Heart left ventricle (tissue), 16 donors: ENCODE results near the gene PABPC1L. TPM values are rescaled to one million over a fixed set of nuclear protein-coding genes. Genes with fewer than 3 reads are reported as not detected.

Source experiments
- ATAC-seq, 4 donors: fragments of 200-7000 bp; cut with Tn5 transposase; one replicate each; pipeline ENCODE4 v1.9.1; 2020 to 2022; ENCODE audit warnings: moderate library complexity in 4 of 4, mild to moderate bottlenecking in 3 of 4, moderate number of reproducible peaks in 1 of 4
- DNase-seq, 5 donors: peaks; one replicate each; pipeline ENCODE4 v3.0.0-alpha.2; 2020
- H3K27ac ChIP-seq, 12 donors: fragments of 200-600 bp; sonication (generic) in 4 of 12; one replicate each; pipeline versions ENCODE4 v1.5.0 to v1.8.0; 2016 to 2022; ENCODE audit warnings: mild to moderate bottlenecking in 2 of 12
- H3K27me3 ChIP-seq, 9 donors: fragments of 200-600 bp; sonication (generic) in 2 of 9; one replicate each; pipeline versions ENCODE4 v1.5.1 to v1.8.0; 2016 to 2022; ENCODE audit warnings: mild to moderate bottlenecking in 3 of 9
- H3K36me3 ChIP-seq, 9 donors: fragments of 200-600 bp; sonication (generic) in 2 of 9; one replicate each; pipeline versions ENCODE4 v1.5.0 to v1.8.0; 2018 to 2022; ENCODE audit warnings: mild to moderate bottlenecking in 2 of 9
- H3K4me1 ChIP-seq, 12 donors: fragments of 200-600 bp; sonication (generic) in 4 of 12; one replicate each; pipeline versions ENCODE4 v1.5.0 to v1.8.0; 2016 to 2022; ENCODE audit warnings: mild to moderate bottlenecking in 3 of 12
- H3K4me3 ChIP-seq, 12 donors: fragments of 200-600 bp; sonication (generic) in 4 of 12; one replicate each; pipeline versions ENCODE4 v1.5.0 to v1.8.0; 2017 to 2022; ENCODE audit warnings: mild to moderate bottlenecking in 9 of 12, moderate library complexity in 4 of 12
- H3K9me3 ChIP-seq, 12 donors: fragments of 200-600 bp; sonication (generic) in 4 of 12; one replicate each; pipeline versions ENCODE4 v1.5.0 to v1.8.0; 2016 to 2022; ENCODE audit warnings: mild to moderate bottlenecking in 1 of 12
- POLR2A ChIP-seq, 2 donors: fragments of 450-650 bp; IDR thresholded peaks; one replicate each; pipeline ENCODE4 v1.6.1; 2017; ENCODE audit warnings: antibody characterized with exemption in 2 of 2, mild to moderate bottlenecking in 2 of 2, moderate library complexity in 2 of 2
- WGBS, 4 donors: extraction: QIAGEN DNeasy Blood & Tissue Kit in 2 of 4; methylation state at CpG; one replicate each; pipeline versions ENCODE4 v1.1.5 to v1.1.7; 2013 to 2018; 5-methylcytosine and 5-hydroxymethylcytosine counted together
- intact Hi-C, 10 donors: fragments of 100-400 bp; cut with DNase I; formaldehyde crosslinking; loops; one replicate each; pipeline versions ENCODE4 v1.11.1 to v1.14.2; 2022
- polyA plus RNA-seq, 2 donors: library from polyadenylated mRNA; stranded (reverse); fragments of 200-250 nt; gene quantifications; one replicate each; pipeline ENCODE4 v1.2.3, GENCODE V29; 2013
- total RNA-seq, 9 donors: library from RNA; depleted of rRNA in 2 of 9; stranded (reverse); fragments of >200 nt in 2 of 9; fragmentation: NEBNext Ultra II Directional in 3 of 9; extraction: Animal tissue kit (Norgen Biotek cat#: 25700) in 3 of 9; gene quantifications; one replicate each; pipeline versions ENCODE4 v1.1.0 to v1.2.4, GENCODE V29; 2016 to 2023
- TF ChIP-seq, protein P1 (sequence below), 12 donors: fragments of 200-600 bp; sonication (generic) in 4 of 12; IDR thresholded peaks; one replicate each; pipeline versions ENCODE4 v1.5.0 to v1.8.0; 2018 to 2022; ENCODE audit warnings: antibody characterized with exemption in 12 of 12, mild to moderate bottlenecking in 5 of 12
- donor health status: ischemic (EF 13 %, LVEDD 7.1; RV severe dilation, severe dysfunction).
- donor health status: healthy with polysubstance abuse.
- donor health status: DM: no; HTN: yes; CAD: no.
- donor health status: DM: no; HTN: no; CAD: no.
- donor health status: ischemic (EF 25% LVEDD 6.9; RV normal size, moderate dysfunction).
- donor health status: ischemic (EF 25% LVEDD 5.7; RV mildly dilated, moderate dysfunction).
- donor health status: healthy.
- donor health status: DM: yes; HTN: yes; CAD: no.
- donor health status: ischemic (EF 35%, LVEDD 5.7; RV mildly dilated, moderate dysfunction).
- donor health status: nonischemic (EF 11% LVEDD 7.7; RV severe dilation, severe dysfunction).
- donor health status: DM: yes; HTN: yes; CAD: no.
- donor health status: PGD.
- donor health status: ischemic (EF 29% LVEDD 5.4; RV normal size, mild dysfunction).
- donor health status: nonischemic (EF 23%, LVEDD 6.1; RV moderate dilation, normal function).

Gene PABPC1L
- total and polyA plus RNA-seq, 11 donors = 0.58 to 5.9 (median 2.4) TPM

DNA sequence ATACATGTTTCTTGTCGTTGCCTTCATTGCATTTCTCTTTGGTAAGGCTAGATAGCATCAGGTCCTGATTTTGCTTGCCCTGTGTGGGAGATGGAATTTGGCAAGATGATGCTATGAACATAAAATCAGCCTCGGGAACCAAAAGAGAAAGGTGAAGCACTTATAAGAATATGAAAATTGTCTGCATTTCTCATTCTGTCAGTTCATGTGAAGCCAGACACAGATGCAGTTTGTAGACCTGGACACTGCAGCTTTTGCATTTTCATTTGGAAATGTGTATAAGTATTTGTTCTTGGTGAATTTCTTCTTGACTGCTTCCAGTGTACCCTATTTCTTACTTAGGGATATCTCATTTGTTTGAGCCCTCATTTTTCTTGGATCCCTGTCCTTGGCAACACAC lies 23.0 kb upstream of the PABPC1L start:
- no peak for ATAC-seq
- H3K27ac ChIP-seq = peak overlapping the region in 8 of 12 donors; percentile 95 to 100 (median 98)
- H3K9me3 ChIP-seq = no peaks in the 10 kb centered on the region
- peaks cover 11 to 66% (median 49%) of the 10 kb centered on the region in 12 donors for H3K4me1 ChIP-seq
- intact Hi-C loops = loop anchor here in 3 of 10 donors (5.0 to 10.0 kb wide), 3 partner anchors 75 to 342 kb away; partner anchors contain the start of genes STK4 (in 2 of the 3) and TOMM34 (in 1 of the 3)
- WGBS, 4 donors = 0 to 7% (median 0%) methylated on average over 2 of the region's 2 CpGs
- no peak for TF ChIP-seq POLR2A (IDR thresholded peaks at IDR 0.05)
- TF ChIP-seq, protein P1, sequence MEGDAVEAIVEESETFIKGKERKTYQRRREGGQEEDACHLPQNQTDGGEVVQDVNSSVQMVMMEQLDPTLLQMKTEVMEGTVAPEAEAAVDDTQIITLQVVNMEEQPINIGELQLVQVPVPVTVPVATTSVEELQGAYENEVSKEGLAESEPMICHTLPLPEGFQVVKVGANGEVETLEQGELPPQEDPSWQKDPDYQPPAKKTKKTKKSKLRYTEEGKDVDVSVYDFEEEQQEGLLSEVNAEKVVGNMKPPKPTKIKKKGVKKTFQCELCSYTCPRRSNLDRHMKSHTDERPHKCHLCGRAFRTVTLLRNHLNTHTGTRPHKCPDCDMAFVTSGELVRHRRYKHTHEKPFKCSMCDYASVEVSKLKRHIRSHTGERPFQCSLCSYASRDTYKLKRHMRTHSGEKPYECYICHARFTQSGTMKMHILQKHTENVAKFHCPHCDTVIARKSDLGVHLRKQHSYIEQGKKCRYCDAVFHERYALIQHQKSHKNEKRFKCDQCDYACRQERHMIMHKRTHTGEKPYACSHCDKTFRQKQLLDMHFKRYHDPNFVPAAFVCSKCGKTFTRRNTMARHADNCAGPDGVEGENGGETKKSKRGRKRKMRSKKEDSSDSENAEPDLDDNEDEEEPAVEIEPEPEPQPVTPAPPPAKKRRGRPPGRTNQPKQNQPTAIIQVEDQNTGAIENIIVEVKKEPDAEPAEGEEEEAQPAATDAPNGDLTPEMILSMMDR (IDR thresholded peaks at IDR 0.05) = no peak
- H3K4me3 ChIP-seq = peak overlapping the region in 11 of 12 donors; percentile 77 to 99 (median 95)
- DNase-seq = no peak
- peaks cover 0 to 21% (median 5%) of the 10 kb centered on the region in 9 donors for H3K36me3 ChIP-seq
- no peaks in the 10 kb centered on the region for H3K27me3 ChIP-seq

DNA sequence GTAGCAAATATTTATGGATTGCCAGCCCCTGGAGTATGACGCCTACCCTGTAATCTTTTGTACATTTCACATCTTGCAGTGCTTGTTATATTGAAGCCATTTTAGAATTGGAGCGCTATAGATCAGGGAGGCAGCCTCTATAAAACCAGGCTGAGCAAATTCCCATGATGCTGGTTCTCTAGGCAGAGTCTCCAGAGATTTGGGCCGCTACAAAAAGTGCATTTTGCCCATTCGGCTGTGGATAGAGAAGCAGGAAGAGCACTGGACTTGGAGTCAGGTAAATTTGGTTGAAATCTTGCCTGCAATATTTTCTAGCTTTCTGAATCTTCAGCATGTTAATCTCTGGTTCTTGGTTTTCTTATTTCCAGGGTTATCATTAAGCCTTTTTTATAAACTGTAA lies 22.4 kb upstream of the PABPC1L start:
- peaks cover 11 to 71% (median 53%) of the 10 kb centered on the region in 12 donors for H3K4me1 ChIP-seq
- DNase-seq = no peak
- 38 to 68% (median 50%) methylated on average over 4 of the region's 4 CpGs for WGBS, 4 donors
- peak overlapping the region in 8 of 12 donors; percentile 81 to 99 (median 96) for H3K4me3 ChIP-seq
- intact Hi-C loops = loop anchor here in 3 of 10 donors (5.0 to 10.0 kb wide), 3 partner anchors 75 to 343 kb away; partner anchors contain the start of genes STK4 (in 2 of the 3) and TOMM34 (in 1 of the 3)
- ATAC-seq = no peak
- no peaks in the 10 kb centered on the region for H3K9me3 ChIP-seq
- no peaks in the 10 kb centered on the region for H3K27me3 ChIP-seq
- peak overlapping the region in 1 of 12 donors; percentile 99 for H3K27ac ChIP-seq
- TF ChIP-seq, protein P1 (IDR thresholded peaks at IDR 0.05) = no peak
- TF ChIP-seq POLR2A (IDR thresholded peaks at IDR 0.05) = no peak
- peaks cover 0 to 21% (median 7%) of the 10 kb centered on the region in 9 donors for H3K36me3 ChIP-seq

DNA sequence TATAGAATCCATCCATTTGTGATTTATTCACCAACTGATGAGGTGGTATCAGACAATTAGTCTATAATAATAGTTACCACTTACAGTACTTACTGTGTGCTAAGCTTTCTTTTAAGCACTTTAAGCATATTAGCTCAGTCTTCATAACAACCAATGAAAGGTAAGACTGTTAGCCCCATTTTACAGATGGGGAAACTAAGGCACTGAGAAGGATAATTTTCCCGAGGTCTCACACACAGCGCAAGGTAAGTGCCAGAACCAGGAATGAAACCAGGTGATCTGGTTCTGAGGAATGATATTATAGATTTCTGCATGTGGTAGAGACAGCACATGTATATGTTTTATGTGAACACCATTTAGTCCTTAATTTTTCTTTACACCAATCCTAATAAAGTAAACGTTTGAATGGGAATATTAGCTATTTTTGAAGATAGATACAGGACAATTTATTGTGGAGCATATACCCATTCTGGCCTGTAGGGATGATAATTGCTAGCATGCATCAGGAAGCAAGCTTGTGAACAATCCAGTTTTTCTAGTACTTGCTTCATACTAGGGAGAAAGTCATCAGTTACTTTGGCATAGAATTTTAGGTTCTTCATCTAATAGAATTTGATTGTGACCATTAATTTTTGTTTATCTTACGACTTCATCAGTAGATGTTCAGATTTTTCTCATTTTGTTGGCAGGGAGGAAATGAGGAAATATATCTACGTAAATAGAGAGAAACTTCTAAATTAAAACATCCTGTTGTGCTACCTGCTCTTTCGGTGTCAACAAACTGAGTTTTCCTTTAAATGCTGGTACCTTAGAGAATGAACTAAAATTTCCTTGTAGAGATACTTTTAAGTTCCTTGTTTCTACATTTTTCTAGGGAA lies 21.4 kb upstream of the PABPC1L start:
- WGBS, 4 donors = 58 to 67% (median 63%) methylated on average over 6 of the region's 6 CpGs
- H3K9me3 ChIP-seq = no peaks in the 10 kb centered on the region
- intact Hi-C loops = loop anchor here in 3 of 10 donors (5.0 to 10.0 kb wide), 3 partner anchors 74 to 344 kb away; partner anchors contain the start of genes STK4 (in 2 of the 3) and TOMM34 (in 1 of the 3)
- H3K4me1 ChIP-seq = peaks cover 11 to 78% (median 58%) of the 10 kb centered on the region in 12 donors
- peak overlapping the region in 4 of 12 donors; percentile 81 to 96 (median 96) for H3K4me3 ChIP-seq
- H3K27me3 ChIP-seq = no peaks in the 10 kb centered on the region
- ATAC-seq (no peak), DNase-seq (no peak)
- H3K36me3 ChIP-seq = peaks cover 0 to 21% (median 7%) of the 10 kb centered on the region in 9 donors
- no peak for TF ChIP-seq POLR2A (IDR thresholded peaks at IDR 0.05)
- TF ChIP-seq, protein P1 (IDR thresholded peaks at IDR 0.05) = peak in 3 of 12 donors; percentile 15 to 30 (median 28)
- H3K27ac ChIP-seq = peak overlapping the region in 1 of 12 donors; percentile 23

DNA sequence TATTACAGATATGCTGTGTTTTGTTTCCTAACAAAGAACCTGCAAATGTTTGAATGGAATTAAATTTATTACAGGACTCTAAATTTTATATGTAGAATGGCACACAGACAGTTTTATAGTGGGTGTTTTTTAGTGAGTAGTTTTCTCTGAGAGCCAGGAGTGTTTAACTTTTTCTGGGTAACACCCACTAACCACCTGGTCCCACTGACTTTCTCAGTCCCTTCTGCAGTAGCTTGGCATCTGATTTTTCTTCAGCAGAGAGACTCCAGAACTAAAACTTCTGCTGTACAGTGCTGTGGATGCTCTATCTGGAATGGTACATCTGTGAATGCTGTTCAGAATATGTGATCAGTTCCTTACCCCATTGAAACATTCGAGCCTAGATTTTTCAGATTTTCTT lies 18.0 kb upstream of the PABPC1L start:
- H3K4me1 ChIP-seq = peaks cover 16 to 97% (median 62%) of the 10 kb centered on the region in 12 donors
- peaks cover 0 to 40% (median 7%) of the 10 kb centered on the region in 9 donors for H3K36me3 ChIP-seq
- no peaks in the 10 kb centered on the region for H3K9me3 ChIP-seq
- intact Hi-C loops = loop anchor here in 1 of 10 donors (10.0 kb wide), 1 partner anchor 387 kb away; no protein-coding TSS in a partner anchor
- DNase-seq (no peak), ATAC-seq (no peak)
- no peak for TF ChIP-seq POLR2A (IDR thresholded peaks at IDR 0.05)
- TF ChIP-seq, protein P1 (IDR thresholded peaks at IDR 0.05) = no peak
- H3K27ac ChIP-seq = no peak overlapping the region
- no peaks in the 10 kb centered on the region for H3K27me3 ChIP-seq
- WGBS, 4 donors = 70 to 87% (median 84%) methylated on average over 1 of the region's 1 CpG
- H3K4me3 ChIP-seq = no peak overlapping the region
